Stimulated activated CD4-positive, alpha-beta T cell treated with anti-CD3 and anti-CD28 coated beads, TNF-alpha, amount 100 ng/mL, for 48 hours (primary cell): Measurements from ENCODE around the gene IRF2BP2.

Source experiments
- DNase-seq, 3 donors: peaks; one replicate each; pipeline ENCODE4 v3.0.0-alpha.2; 2020; ENCODE audit warnings: low read depth in 3 of 3

Gene IRF2BP2

DNA sequence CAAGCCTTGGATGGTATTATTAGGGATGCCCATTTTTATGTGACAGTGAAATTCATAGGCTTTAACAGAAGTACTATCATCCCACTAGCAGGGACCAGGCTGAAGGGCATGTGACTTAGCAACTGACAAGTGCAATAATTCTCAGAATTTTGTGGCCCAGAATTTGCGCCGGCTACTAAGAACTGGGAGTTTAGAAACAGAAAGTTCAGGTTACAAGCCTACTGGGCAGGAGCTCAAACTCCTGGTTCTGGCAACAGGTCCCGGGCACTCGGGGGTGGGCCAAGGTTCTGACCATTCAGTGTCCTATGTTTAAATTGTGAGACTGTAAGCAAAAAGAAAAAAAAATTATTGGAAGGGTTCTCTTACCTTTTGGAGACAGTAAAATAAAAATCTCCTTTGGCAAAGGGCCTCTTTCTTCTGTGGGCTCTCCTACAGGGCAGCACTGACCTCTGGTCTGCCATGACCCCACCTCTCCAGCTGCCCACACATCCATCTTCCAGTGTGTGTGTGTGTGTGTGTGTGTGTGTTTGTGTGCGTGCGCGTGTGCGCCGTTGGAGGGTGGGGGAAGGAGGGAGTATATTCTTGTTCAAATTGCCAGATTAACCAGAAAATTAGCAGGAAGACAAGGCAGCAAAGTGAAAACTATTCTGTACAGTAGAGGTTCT lies 26.1 kb downstream of the IRF2BP2 start:
- no peak for DNase-seq

GRCh38 chr1:234582681-234583301 lies 27.2 kb downstream of the IRF2BP2 start:
- no peak for DNase-seq

GRCh38 chr1:234582186-234582585 lies 27.8 kb downstream of the IRF2BP2 start:
- no peak for DNase-seq

DNA sequence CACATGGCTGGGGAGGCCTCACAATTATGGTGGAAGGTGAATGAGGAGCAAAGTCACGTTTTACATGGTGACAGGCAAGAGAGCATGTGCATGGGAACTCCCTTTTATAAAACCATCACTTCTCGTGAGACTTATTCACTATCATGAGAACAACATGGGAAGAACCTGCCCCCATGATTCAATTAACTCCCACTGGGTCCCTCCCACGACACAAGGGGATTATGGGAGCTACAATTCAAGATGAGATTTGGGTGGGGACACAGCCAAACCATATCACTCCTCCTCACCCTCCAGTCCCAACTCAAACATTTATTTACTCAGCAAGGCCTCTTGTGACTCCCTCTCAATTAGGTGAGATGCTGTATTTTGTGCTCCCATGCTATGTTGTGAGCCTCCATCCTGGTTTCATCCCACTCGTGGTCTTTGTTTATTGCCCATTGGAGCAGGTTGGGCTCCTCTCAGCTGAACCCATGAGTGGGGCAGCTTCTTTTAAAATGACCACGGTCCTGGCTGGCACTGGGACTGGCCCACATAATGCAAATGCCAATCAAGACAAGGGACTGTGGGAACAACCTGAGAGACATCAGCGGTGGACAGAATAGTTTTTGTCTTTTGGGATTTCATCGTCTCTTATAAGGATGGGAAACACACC lies 28.8 kb downstream of the IRF2BP2 start:
- DNase-seq: no peak

- no peak for DNase-seq
Observed at GRCh38 chr1:234579967-234580366, 30.0 kb downstream of the IRF2BP2 start.

- no peak for DNase-seq
Observed at GRCh38 chr1:234578735-234579134, 31.2 kb downstream of the IRF2BP2 start.

- no peak for DNase-seq
Observed at GRCh38 chr1:234578087-234578486, 31.9 kb downstream of the IRF2BP2 start.

DNA sequence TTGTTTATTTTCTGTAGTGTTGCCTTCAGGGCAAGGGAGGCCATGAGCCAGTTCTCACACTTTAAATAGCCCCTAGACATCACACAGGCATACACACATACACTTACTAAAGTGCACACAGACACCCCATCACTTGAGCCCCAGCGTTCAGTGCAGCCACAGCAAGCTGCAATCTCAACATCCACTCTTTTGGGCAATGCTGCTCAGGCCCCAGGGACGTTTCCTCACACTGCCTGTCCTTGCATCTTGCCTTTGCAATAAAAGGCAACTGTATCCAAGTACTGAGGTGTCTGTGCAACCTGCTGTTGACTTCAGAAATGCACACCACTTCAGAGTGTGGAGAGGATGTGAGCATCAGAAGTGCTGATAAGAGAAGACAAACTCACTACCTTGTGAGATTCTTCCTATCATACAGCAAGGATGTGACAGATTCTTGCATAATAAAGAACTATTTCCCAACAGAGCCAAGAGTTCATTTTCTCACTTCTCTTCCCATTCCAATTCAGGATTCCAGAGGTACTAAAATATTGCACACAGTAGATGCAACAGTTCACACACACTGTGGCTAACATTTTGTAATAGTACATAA lies 36.2 kb downstream of the IRF2BP2 start:
- no peak for DNase-seq

DNA sequence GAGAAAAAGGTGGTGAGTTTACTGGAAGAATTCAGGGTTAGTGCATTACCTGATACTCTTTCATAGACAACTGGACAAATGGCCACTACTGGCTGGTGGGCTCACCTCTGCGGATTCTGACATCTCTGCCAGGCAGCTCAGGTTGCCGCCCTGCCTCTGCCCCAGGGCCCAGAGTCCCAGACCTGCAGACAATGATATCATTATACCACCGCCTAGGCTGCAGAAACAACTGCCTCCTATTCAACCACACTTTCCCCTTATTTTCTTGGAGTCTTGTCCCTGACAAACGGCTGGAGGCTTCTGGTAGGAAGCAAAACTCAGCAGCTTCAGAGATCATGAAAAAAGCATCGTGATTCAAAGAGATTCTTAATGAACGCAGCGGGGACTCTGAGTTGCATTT lies 37.0 kb downstream of the IRF2BP2 start:
- no peak for DNase-seq

GRCh38 chr1:234571702-234572101 lies 38.3 kb downstream of the IRF2BP2 start:
- DNase-seq: no peak

GRCh38 chr1:234570329-234571120 lies 39.5 kb downstream of the IRF2BP2 start:
- DNase-seq: no peak

DNA sequence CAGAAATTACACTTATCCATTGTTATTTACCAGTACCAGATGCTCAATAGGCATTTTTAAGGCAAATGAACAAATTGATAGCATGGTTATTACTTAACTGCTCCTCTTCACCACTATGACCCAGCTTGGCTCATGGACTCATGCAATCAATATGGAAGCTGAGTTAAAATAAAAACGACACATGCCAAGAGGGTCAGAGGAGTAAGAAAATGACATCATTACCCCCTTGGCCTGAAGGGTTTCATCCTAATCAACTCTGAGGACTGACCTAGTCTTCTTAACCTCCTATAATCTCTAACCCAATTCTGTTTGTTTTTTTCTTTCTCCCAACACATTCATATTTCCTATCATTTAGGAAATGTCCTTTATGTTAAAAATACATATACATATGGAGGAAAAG lies 41.6 kb downstream of the IRF2BP2 start:
- no peak for DNase-seq

GRCh38 chr1:234565132-234565531 lies 44.8 kb downstream of the IRF2BP2 start:
- DNase-seq: no peak

DNA sequence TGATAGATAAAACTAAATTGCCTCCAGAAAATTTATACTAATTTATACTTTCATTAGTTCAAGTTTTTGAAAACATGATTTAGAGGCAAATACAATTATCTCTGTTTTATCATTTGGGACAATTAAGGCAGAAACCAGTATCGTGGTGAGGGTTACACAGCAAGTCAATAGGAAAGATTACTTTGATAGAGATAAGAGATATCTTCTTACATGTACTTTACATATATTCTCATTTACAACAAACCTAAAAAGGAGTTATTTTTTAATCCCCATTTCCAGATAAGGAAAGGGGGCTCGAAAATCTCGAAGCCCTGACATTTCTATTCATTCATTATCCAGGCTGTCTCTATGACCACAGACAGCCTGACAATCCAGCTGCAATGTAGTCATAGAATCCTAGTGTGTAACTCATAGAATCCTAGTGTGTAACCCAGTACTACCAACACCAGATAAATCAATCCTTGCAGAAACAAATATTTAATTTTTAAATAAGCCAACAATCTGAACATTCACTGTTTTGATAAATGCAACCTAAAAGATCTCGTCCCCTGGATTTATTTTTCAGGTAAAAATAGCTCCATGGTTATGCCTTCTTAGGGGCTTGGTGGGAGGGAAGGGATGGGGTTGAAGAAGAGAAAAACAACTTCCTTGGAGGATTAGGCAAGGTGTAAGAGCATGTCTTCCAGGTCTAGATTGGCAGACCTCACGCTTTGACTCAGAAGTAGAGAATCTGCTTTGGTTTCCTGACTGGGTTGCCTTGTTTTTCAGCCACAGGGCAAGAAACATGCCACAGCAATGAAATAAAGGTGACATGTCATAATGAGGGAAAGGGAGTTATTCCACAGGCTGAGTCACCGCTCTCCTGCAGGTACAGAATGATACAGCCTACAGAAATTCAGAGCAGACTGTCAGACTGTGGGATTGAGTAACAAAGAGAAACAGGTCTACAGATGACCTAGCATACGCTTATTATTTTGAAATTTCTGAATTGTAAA lies 45.6 kb downstream of the IRF2BP2 start:
- DNase-seq: peak in 1 of 3 donors; percentile 8

- DNase-seq: no peak
Observed at GRCh38 chr1:234562334-234562733, 47.6 kb downstream of the IRF2BP2 start.

DNA sequence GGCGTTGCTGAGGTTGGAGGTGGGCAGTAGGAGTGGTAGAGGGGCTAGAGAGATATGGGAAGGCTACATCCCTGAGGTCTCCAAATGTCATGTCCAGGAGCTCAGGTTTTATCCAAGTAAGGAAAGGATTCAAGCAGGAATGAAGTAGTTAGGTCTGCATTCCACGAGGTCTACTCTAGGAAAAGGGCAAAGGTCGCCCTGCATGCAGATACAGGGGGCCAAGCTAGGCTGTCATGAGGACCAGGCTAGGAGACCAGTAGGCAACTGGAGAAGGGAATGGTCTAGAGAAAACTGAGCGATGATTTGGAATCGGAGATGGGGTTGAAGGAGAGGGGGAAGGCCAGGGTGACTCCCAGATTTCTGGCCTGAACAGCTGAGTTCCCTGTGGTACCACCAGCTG lies 48.7 kb downstream of the IRF2BP2 start:
- DNase-seq: no peak

- DNase-seq: no peak
Observed at GRCh38 chr1:234559902-234560676, 49.9 kb downstream of the IRF2BP2 start.

- DNase-seq: no peak
Observed at GRCh38 chr1:234559152-234559901, 50.7 kb downstream of the IRF2BP2 start.

- no peak for DNase-seq
Observed at GRCh38 chr1:234558330-234558836, 51.6 kb downstream of the IRF2BP2 start.
